ENCODE data around the gene EIF4EBP3. TPM values are rescaled to one million over a fixed set of nuclear protein-coding genes. Genes with fewer than 3 reads are reported as not detected.

EIF4EBP3 gene
- total RNA-seq, 2 experiments from 2014 or later: 0.98 to 8.3 TPM

GRCh38 chr5:140570488-140570887 is 23.0 kb downstream of the EIF4EBP3 start:
- no peak overlapping the region for H3K4me2 ChIP-seq (ENCODE audit: low read length)
- H2AFZ ChIP-seq (ENCODE audit: low read length): no peak overlapping the region
- no peak overlapping the region for H3K27ac ChIP-seq (ENCODE audit: low read depth, low read length, poor library complexity, severe bottlenecking)
- peaks cover 10% of the 10 kb centered on the region for H3K79me2 ChIP-seq (ENCODE audit: insufficient read depth, low read depth, low read length)
- TF ChIP-seq EZH2phosphoT487 (IDR thresholded peaks at IDR 0.05; ENCODE audit: borderline replicate concordance, low read depth, low read length) (no peak), CTCF (conservative IDR thresholded peaks at IDR 0.05; ENCODE audit: low read length) (no peak)
- no peak for DNase-seq (ENCODE audit: low spot score)
- BruUV-seq (replicated peaks): no TSS peak
- no peaks in the 10 kb centered on the region for H3K9me2 ChIP-seq (ENCODE audit: insufficient read depth, low read length)
- H3K36me3 ChIP-seq (ENCODE audit: insufficient read depth, low read length): peaks cover 38% of the 10 kb centered on the region
- peaks cover 11% of the 10 kb centered on the region for H3K4me1 ChIP-seq (ENCODE audit: insufficient read depth, low read length, poor library complexity, severe bottlenecking)
- no peak overlapping the region for H3K4me3 ChIP-seq (ENCODE audit: low read depth, low read length, poor library complexity, severe bottlenecking)
- CTCF ChIA-PET (ENCODE audit: unreplicated experiment): no interaction called here
- H3K9me3 ChIP-seq (ENCODE audit: low read length): no peaks in the 10 kb centered on the region
- POLR2A ChIA-PET: interaction anchor here (0.6 to 1.4 kb wide), 2 partner anchors 15 to 1112 kb away, joined by 3 to 5 read pairs; no protein-coding TSS in a partner anchor
- intact Hi-C loops (cut with micrococcal nuclease; ENCODE audit: unreplicated experiment): no loop called here
- no peaks in the 10 kb centered on the region for H4K20me1 ChIP-seq (ENCODE audit: insufficient read depth, low read length)

GRCh38 chr5:140571105-140571504 is 23.6 kb downstream of the EIF4EBP3 start:
- H3K4me1 ChIP-seq (ENCODE audit: insufficient read depth, low read length, poor library complexity, severe bottlenecking): peaks cover 5% of the 10 kb centered on the region
- ChIA-PET POLR2A (interaction anchor here (0.6 kb wide), 1 partner anchor 1113 kb away, joined by 5 read pairs; no protein-coding TSS in a partner anchor), CTCF (ENCODE audit: unreplicated experiment) (no interaction called here)
- H2AFZ ChIP-seq (ENCODE audit: low read length): no peak overlapping the region
- no peak for TF ChIP-seq EZH2phosphoT487 (IDR thresholded peaks at IDR 0.05; ENCODE audit: borderline replicate concordance, low read depth, low read length)
- H3K36me3 ChIP-seq (ENCODE audit: insufficient read depth, low read length): peaks cover 36% of the 10 kb centered on the region
- H3K4me3 ChIP-seq (ENCODE audit: low read depth, low read length, poor library complexity, severe bottlenecking): no peak overlapping the region
- H3K9me3 ChIP-seq (ENCODE audit: low read length): no peaks in the 10 kb centered on the region
- no TSS peak for BruUV-seq (replicated peaks)
- intact Hi-C loops (cut with micrococcal nuclease; ENCODE audit: unreplicated experiment): no loop called here
- no peaks in the 10 kb centered on the region for H3K9me2 ChIP-seq (ENCODE audit: insufficient read depth, low read length)
- H3K79me2 ChIP-seq (ENCODE audit: insufficient read depth, low read depth, low read length): peaks cover 4% of the 10 kb centered on the region
- no peak overlapping the region for H3K27ac ChIP-seq (ENCODE audit: low read depth, low read length, poor library complexity, severe bottlenecking)
- DNase-seq (ENCODE audit: low spot score): no peak
- H4K20me1 ChIP-seq (ENCODE audit: insufficient read depth, low read length): no peaks in the 10 kb centered on the region
- H3K4me2 ChIP-seq (ENCODE audit: low read length): no peak overlapping the region

GRCh38 chr5:140573683-140574082 is 26.2 kb downstream of the EIF4EBP3 start:
- TF ChIP-seq CTCF (conservative IDR thresholded peaks at IDR 0.05; ENCODE audit: low read length): no peak
- TF ChIP-seq EZH2phosphoT487 (IDR thresholded peaks at IDR 0.05; ENCODE audit: borderline replicate concordance, low read depth, low read length): no peak
- Histone ChIP-seq H3K9me2 (ENCODE audit: insufficient read depth, low read length) (no peaks in the 10 kb centered on the region), H2AFZ (ENCODE audit: low read length) (no peak overlapping the region), H3K36me3 (ENCODE audit: insufficient read depth, low read length) (peaks cover 10% of the 10 kb centered on the region; the same call in 1 of the 2 replicates), H3K4me2 (ENCODE audit: low read length) (no peak overlapping the region), H3K9me3 (ENCODE audit: low read length) (no peaks in the 10 kb centered on the region), H3K4me3 (ENCODE audit: low read depth, low read length, poor library complexity, severe bottlenecking) (no peak overlapping the region), H3K4me1 (ENCODE audit: insufficient read depth, low read length, poor library complexity, severe bottlenecking) (peaks cover 4% of the 10 kb centered on the region), H3K27ac (ENCODE audit: low read depth, low read length, poor library complexity, severe bottlenecking) (no peak overlapping the region), H4K20me1 (ENCODE audit: insufficient read depth, low read length) (no peaks in the 10 kb centered on the region), H3K79me2 (ENCODE audit: insufficient read depth, low read depth, low read length) (no peaks in the 10 kb centered on the region)
- BruUV-seq (replicated peaks): no TSS peak
- ChIA-PET CTCF (ENCODE audit: unreplicated experiment) (no interaction called here), POLR2A (interaction anchor here (0.9 kb wide), 2 partner anchors 27 to 68 kb away, joined by 3 to 4 read pairs; partner anchors contain the start of gene EIF4EBP3)
- no peak for DNase-seq (ENCODE audit: low spot score)
- intact Hi-C loops (cut with micrococcal nuclease; ENCODE audit: unreplicated experiment): no loop called here
